GM12864 (cell line): ENCODE measurements around the gene INO80E.
"Not testable (repeated sequence)": the region's sequence is repeated elsewhere in the genome, so short reads cannot be mapped to it uniquely, and the experiment has no call there.

Experiments used
- DNase-seq: peaks from one replicate; pipeline ENCODE4 v3.0.0-alpha.2; 2011; ENCODE audit warnings: low read depth
- H3K4me3 ChIP-seq: 2 replicates; pipeline ENCODE4 v1.5.1; 2011; ENCODE audit warnings: mild to moderate bottlenecking, low read depth, low read length, control low read depth
- CTCF ChIP-seq: IDR thresholded peaks from 2 replicates; pipeline ENCODE4 v1.5.1; 2011; ENCODE audit warnings: low read depth, mild to moderate bottlenecking, moderate library complexity, low read length, control low read depth, inconsistent platforms; ENCODE audit errors: missing control alignments

The INO80E gene

GRCh38 chr16:30011714-30012504 is 15.9 kb downstream of the INO80E start:
- no peak for TF ChIP-seq CTCF
- DNase-seq: no peak
- H3K4me3 ChIP-seq: no peak overlapping the region

- not testable (repeated sequence) for H3K4me3 ChIP-seq, DNase-seq
These were observed 16.6 kb downstream of the INO80E start for GRCh38 chr16:30012598-30012997.

- not testable (repeated sequence) for H3K4me3 ChIP-seq, DNase-seq
These were observed 19.4 kb downstream of the INO80E start for GRCh38 chr16:30015450-30015849.

- TF ChIP-seq CTCF: no peak
- H3K4me3 ChIP-seq: no peak overlapping the region
- no peak for DNase-seq
These were observed 20.7 kb downstream of the INO80E start for GRCh38 chr16:30016555-30017276.

- no peak for DNase-seq
- no peak for TF ChIP-seq CTCF
- H3K4me3 ChIP-seq: no peak overlapping the region
These were observed 21.2 kb downstream of the INO80E start for GRCh38 chr16:30017277-30017656.

GRCh38 chr16:30017937-30018336 is 21.9 kb downstream of the INO80E start:
- H3K4me3 ChIP-seq, DNase-seq: not testable (repeated sequence)

GRCh38 chr16:30018731-30019158 is 22.7 kb downstream of the INO80E start:
- no peak for DNase-seq
- no peak overlapping the region for H3K4me3 ChIP-seq

GRCh38 chr16:30022887-30023286 is 26.8 kb downstream of the INO80E start, which contains the start of gene C16orf92:
Gene C16orf92, plus strand, starts transcription at chr16:30023198. Its CDS starts 143 bp downstream, at chr16:30023341.
- DNase-seq: no peak
- no peak within 1 kb of the TSS for H3K4me3 ChIP-seq
- TF ChIP-seq CTCF: no peak

More at GRCh38 chr16:30018731-30019158, 22.7 kb downstream of the INO80E start:
- no peak for TF ChIP-seq CTCF
